IMR-90 (cell line): ENCODE results near the gene NTM. TPM values are rescaled to one million over a fixed set of nuclear protein-coding genes. Genes with fewer than 3 reads are reported as not detected.

ENCODE experiments used
- ATAC-seq: fragments of 200-7000 bp; cut with Tn5 transposase; 2 replicates; pipeline ENCODE4 v1.9.1; 2020; ENCODE audit warnings: low read depth, mild to moderate bottlenecking, moderate library complexity
- BruUV-seq: library from RNA; stranded (reverse); fragments of 400-500 nt; replicated peaks from 2 replicates; lab custom pipeline; 2021; lab: Mats Ljungman, UMichigan
- CTCF ChIA-PET: fragments of 300-600 bp; formaldehyde crosslinking; extraction: SDS; loops from one replicate; lab custom pipeline; 2021; ENCODE audit warnings: antibody characterized with exemption; lab: Yijun Ruan, JAX
- POLR2A ChIA-PET: fragments of 300-600 bp; sonication (Branson Sonifier 250); formaldehyde crosslinking; loops from one replicate; lab custom pipeline; 2022; ENCODE audit warnings: antibody characterized with exemption; ENCODE audit not compliant: unreplicated experiment; lab: Charles Lee
- DNase-seq: peaks from one replicate; pipeline ENCODE4 v3.0.0; 2013
- H2AFZ ChIP-seq: replicated peaks from 2 replicates; pipeline ENCODE3; 2013; ENCODE audit warnings: low read length, mild to moderate bottlenecking; ENCODE audit not compliant: poor library complexity
- H2AK5ac ChIP-seq: 2 replicates; pipeline ENCODE4 v1.6.1; 2013; ENCODE audit warnings: low read depth, low read length, inconsistent platforms
- H2AK9ac ChIP-seq: replicated peaks from 2 replicates; pipeline ENCODE3; 2013; ENCODE audit warnings: mild to moderate bottlenecking, low read depth, low read length, moderate library complexity; ENCODE audit not compliant: poor library complexity
- H2BK120ac ChIP-seq: 2 replicates; pipeline ENCODE4 v1.6.1; 2013; ENCODE audit warnings: low read depth, low read length, inconsistent platforms
- H2BK15ac ChIP-seq: 3 replicates; pipeline ENCODE4 v1.6.1; 2013; ENCODE audit warnings: low read depth, low read length, inconsistent platforms
- H2BK20ac ChIP-seq: 2 replicates; pipeline ENCODE4 v1.6.1; 2013; ENCODE audit warnings: low read depth, mild to moderate bottlenecking, inconsistent platforms, low read length, moderate library complexity
- H2BK5ac ChIP-seq: 2 replicates; pipeline ENCODE4 v1.6.1; 2013; ENCODE audit warnings: mild to moderate bottlenecking, low read depth, low read length, inconsistent platforms; ENCODE audit not compliant: poor library complexity, severe bottlenecking
- H3K14ac ChIP-seq: replicated peaks from 2 replicates; pipeline ENCODE4 v1.6.1; 2013; ENCODE audit warnings: low read depth, low read length, inconsistent platforms
- H3K18ac ChIP-seq: 2 replicates; pipeline ENCODE4 v1.6.1; 2013; ENCODE audit warnings: low read depth, low read length, control low read depth
- H3K23ac ChIP-seq: 2 replicates; pipeline ENCODE4 v1.6.1; 2013; ENCODE audit warnings: low read depth, low read length, inconsistent platforms
- H3K27ac ChIP-seq: 2 replicates; pipeline ENCODE4 v1.5.1; 2013; ENCODE audit warnings: mild to moderate bottlenecking, control low read depth, low read length; ENCODE audit not compliant: insufficient read depth
- H3K27me3 ChIP-seq: 2 replicates; pipeline ENCODE4 v1.6.1; 2013; ENCODE audit warnings: low read length; ENCODE audit not compliant: control insufficient read depth, insufficient read depth
- H3K36me3 ChIP-seq: 2 replicates; pipeline ENCODE4 v1.6.1; 2013; ENCODE audit warnings: low read length, mixed read lengths; ENCODE audit not compliant: control insufficient read depth, insufficient read depth
- H3K4ac ChIP-seq: 2 replicates; pipeline ENCODE4 v1.6.1; 2013; ENCODE audit warnings: low read depth, low read length, inconsistent platforms
- H3K4me1 ChIP-seq: 2 replicates; pipeline ENCODE4 v1.6.1; 2013; ENCODE audit warnings: low read length, mixed read lengths; ENCODE audit not compliant: control insufficient read depth, insufficient read depth
- H3K4me2 ChIP-seq: 2 replicates; pipeline ENCODE4 v1.6.1; 2013; ENCODE audit warnings: low read depth, mild to moderate bottlenecking, control low read depth, low read length, moderate library complexity
- H3K4me3 ChIP-seq: 2 replicates; pipeline ENCODE4 v1.5.1; 2013; ENCODE audit warnings: low read depth, mild to moderate bottlenecking, control low read depth, low read length, moderate library complexity; ENCODE audit not compliant: insufficient read depth
- H3K56ac ChIP-seq: 2 replicates; pipeline ENCODE4 v1.6.1; 2013; ENCODE audit warnings: low read length, inconsistent platforms; ENCODE audit not compliant: insufficient read depth; ENCODE audit errors: extremely low read depth
- H3K79me1 ChIP-seq, 2 experiments: 2 replicates each; pipeline ENCODE4 v1.6.1; 2013; ENCODE audit warnings: low read length in 2 of 2, inconsistent platforms in 1 of 2, low read depth in 1 of 2
- H3K9ac ChIP-seq: 2 replicates; pipeline ENCODE4 v1.6.1; 2013; ENCODE audit warnings: low read depth, low read length, control low read depth
- H3K9me1 ChIP-seq: 2 replicates; pipeline ENCODE4 v1.6.1; 2013; ENCODE audit warnings: low read length, inconsistent platforms; ENCODE audit not compliant: insufficient read depth
- H3K9me3 ChIP-seq: 2 replicates; pipeline ENCODE4 v1.6.1; 2013; ENCODE audit warnings: low read length; ENCODE audit not compliant: control insufficient read depth, insufficient read depth
- H4K20me1 ChIP-seq: 2 replicates; pipeline ENCODE4 v1.6.1; 2013; ENCODE audit warnings: low read length, inconsistent platforms; ENCODE audit not compliant: insufficient read depth
- H4K5ac ChIP-seq: 2 replicates; pipeline ENCODE4 v1.6.1; 2013; ENCODE audit warnings: mild to moderate bottlenecking, low read depth, low read length, control low read depth
- H4K8ac ChIP-seq, 2 experiments: 2 replicates each; pipeline ENCODE4 v1.6.1; 2013; ENCODE audit warnings: low read depth in 2 of 2, low read length in 2 of 2, control low read depth in 1 of 2, inconsistent platforms in 1 of 2
- H4K91ac ChIP-seq: 2 replicates; pipeline ENCODE4 v1.6.1; 2013; ENCODE audit warnings: low read depth, low read length, inconsistent platforms; ENCODE audit not compliant: insufficient read depth
- BHLHE40 ChIP-seq: fragments of 150-350 bp; IDR thresholded peaks from 2 replicates; pipeline ENCODE4 v1.6.1; 2016; ENCODE audit warnings: mild to moderate bottlenecking, low read depth, low read length
- CEBPB ChIP-seq: IDR thresholded peaks from 2 replicates; pipeline ENCODE4 v1.6.1; 2012; ENCODE audit warnings: low read depth, low read length, improper control_type of control experiment
- CHD1 ChIP-seq: IDR thresholded peaks from 2 replicates; pipeline ENCODE4 v1.6.1; 2012; ENCODE audit warnings: low read depth, low read length, improper control_type of control experiment
- ELK1 ChIP-seq: fragments of 150-350 bp; IDR thresholded peaks from 2 replicates; pipeline ENCODE4 v1.6.1; 2016; ENCODE audit warnings: low read depth, mild to moderate bottlenecking, low read length, moderate library complexity, borderline replicate concordance
- FOS ChIP-seq: fragments of 150-350 bp; IDR thresholded peaks from 2 replicates; pipeline ENCODE4 v1.6.1; 2016; ENCODE audit warnings: low read depth, low read length
- MAFK ChIP-seq: IDR thresholded peaks from 2 replicates; pipeline ENCODE4 v1.6.1; 2012; ENCODE audit warnings: low read depth, low read length, improper control_type of control experiment
- MAZ ChIP-seq: IDR thresholded peaks from 2 replicates; pipeline ENCODE4 v1.6.1; 2012; ENCODE audit warnings: low read depth, mild to moderate bottlenecking, low read length, improper control_type of control experiment, moderate library complexity, borderline replicate concordance
- MXI1 ChIP-seq: IDR thresholded peaks from 2 replicates; pipeline ENCODE4 v1.6.1; 2012; ENCODE audit warnings: low read depth, mild to moderate bottlenecking, low read length, moderate library complexity, borderline replicate concordance
- NFE2L2 ChIP-seq: fragments of 150-350 bp; IDR thresholded peaks from 2 replicates; pipeline ENCODE4 v1.6.1; 2016; ENCODE audit warnings: low read depth, mild to moderate bottlenecking, low read length
- POLR2A ChIP-seq: IDR thresholded peaks from 2 replicates; pipeline ENCODE4 v1.6.1; 2012; ENCODE audit warnings: mild to moderate bottlenecking, low read depth, low read length
- RCOR1 ChIP-seq: IDR thresholded peaks from 2 replicates; pipeline ENCODE4 v1.6.1; 2012; ENCODE audit warnings: mild to moderate bottlenecking, low read length, improper control_type of control experiment; ENCODE audit not compliant: insufficient replicate concordance
- RFX5 ChIP-seq: IDR thresholded peaks from 2 replicates; pipeline ENCODE4 v1.8.0; 2012; ENCODE audit warnings: low read depth, mild to moderate bottlenecking, low read length, moderate library complexity
- WGBS, 2 experiments: methylation state at CpG; one replicate each; pipeline versions ENCODE4 v1.1.5 to v1.1.7; 2013; ENCODE audit warnings: missing lambda C conversion rate in 2 of 2; ENCODE audit not compliant: insufficient read length in 1 of 2; ENCODE audit errors: extremely low coverage in 2 of 2; 5-methylcytosine and 5-hydroxymethylcytosine counted together
- dilution Hi-C: fragments of 300-500 bp; cut with HindIII; formaldehyde crosslinking; loops from one replicate; pipeline ENCODE4 v1.14.3; 2018; ENCODE audit warnings: low sequenced_read_pairs; ENCODE audit not compliant: unreplicated experiment
- in situ Hi-C: fragments of 300-500 bp; cut with MboI; formaldehyde crosslinking; loops from 3 replicates; pipeline ENCODE4 v1.14.3; 2019; ENCODE audit warnings: low sequenced_read_pairs, inconsistent platforms, mixed read lengths
- intact Hi-C: fragments of 100-400 bp; cut with micrococcal nuclease; formaldehyde crosslinking; loops from 2 replicates; pipeline ENCODE4 v1.10.0; 2022
- polyA plus RNA-seq, 3 experiments: library from polyadenylated mRNA; depleted of rRNA; stranded (reverse); fragments of >200 nt; gene quantifications; 2 replicates each; pipeline ENCODE4 v1.2.3, GENCODE V29; 2012; ENCODE audit warnings: low replicate concordance in 1 of 3
- total RNA-seq: library from RNA; depleted of rRNA; stranded (reverse); fragments of >200 nt; gene quantifications from 2 replicates; pipeline ENCODE4 v1.2.3, GENCODE V29; 2012
- TF ChIP-seq, protein P1 (sequence below): fragments of 150-350 bp; IDR thresholded peaks from 2 replicates; pipeline ENCODE4 v1.6.1; 2017; ENCODE audit warnings: mild to moderate bottlenecking, antibody characterized with exemption, low read length, low read depth
- TF ChIP-seq, protein P2 (sequence below): conservative IDR thresholded peaks from 2 replicates; pipeline ENCODE4 v1.5.1; 2012; ENCODE audit warnings: mild to moderate bottlenecking, low read depth, low read length, improper control_type of control experiment

Gene NTM
- total and polyA plus RNA-seq, 2 of the 4 experiments (the other 2 are of a cell fraction), result 19.5 to 25.5 TPM

DNA sequence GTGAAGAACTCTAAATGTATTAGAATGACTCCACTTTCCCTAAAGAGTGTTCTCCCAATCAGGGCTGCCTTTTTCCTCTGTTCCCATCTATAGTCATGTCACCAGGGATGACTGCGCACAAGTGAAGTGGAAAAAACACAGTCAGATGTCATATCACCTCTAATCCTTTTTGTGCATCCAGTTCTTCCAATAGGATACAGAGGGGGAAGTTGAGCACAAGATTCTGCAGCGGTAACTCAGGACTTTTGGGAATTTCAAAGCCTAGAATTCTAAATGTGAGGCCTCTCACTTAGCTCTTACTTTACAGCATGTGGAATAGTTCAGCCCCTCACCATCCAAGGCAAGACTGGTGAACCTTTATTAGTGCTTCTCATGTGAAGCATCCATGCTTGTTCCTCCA, 602.6 kb downstream of the NTM start:
- Histone ChIP-seq H4K20me1 (no peaks in the 10 kb centered on the region), H2AK5ac (no peak overlapping the region), H2BK5ac (no peak overlapping the region), H3K4me2 (no peak overlapping the region), H3K56ac (no peak overlapping the region), H2BK15ac (no peak overlapping the region), H3K4ac (no peak overlapping the region), H3K9ac (no peak overlapping the region), H2AFZ (no peak overlapping the region), H3K27ac (no peak overlapping the region), H3K9me1 (peaks cover 8% of the 10 kb centered on the region; the same call in 1 of the 2 replicates), H4K5ac (no peak overlapping the region), H3K14ac (no peak overlapping the region), H2BK120ac (no peak overlapping the region), H3K27me3 (no peaks in the 10 kb centered on the region), H3K4me1 (no peaks in the 10 kb centered on the region), H4K8ac (no peak overlapping the region), H3K9me3 (no peaks in the 10 kb centered on the region), H3K36me3 (no peaks in the 10 kb centered on the region), H2BK20ac (no peak overlapping the region), H3K79me1 (peaks cover 2 to 8% of the 10 kb centered on the region in 2 experiments; a peak in 1 of 4 replicates), H3K23ac (0 out of 2 replicates have a peak overlapping the region, but pooled peaks have one; percentile 32), H3K4me3 (no peak overlapping the region), H2AK9ac (no peak overlapping the region), H4K91ac (no peak overlapping the region), H3K18ac (no peak overlapping the region)
- no peak for ATAC-seq
- BruUV-seq, result no TSS peak
- in situ Hi-C loops, result no loop called here
- intact Hi-C loops, result no loop called here
- TF ChIP-seq NFE2L2, result no peak
- no peak for TF ChIP-seq RFX5
- TF ChIP-seq BHLHE40, result no peak
- TF ChIP-seq ELK1, result no peak
- no peak for TF ChIP-seq FOS
- no peak for TF ChIP-seq CEBPB
- TF ChIP-seq POLR2A, result no peak
- TF ChIP-seq, protein P1, sequence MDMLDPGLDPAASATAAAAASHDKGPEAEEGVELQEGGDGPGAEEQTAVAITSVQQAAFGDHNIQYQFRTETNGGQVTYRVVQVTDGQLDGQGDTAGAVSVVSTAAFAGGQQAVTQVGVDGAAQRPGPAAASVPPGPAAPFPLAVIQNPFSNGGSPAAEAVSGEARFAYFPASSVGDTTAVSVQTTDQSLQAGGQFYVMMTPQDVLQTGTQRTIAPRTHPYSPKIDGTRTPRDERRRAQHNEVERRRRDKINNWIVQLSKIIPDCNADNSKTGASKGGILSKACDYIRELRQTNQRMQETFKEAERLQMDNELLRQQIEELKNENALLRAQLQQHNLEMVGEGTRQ, result no peak
- no peak for TF ChIP-seq MAZ
- no peak for TF ChIP-seq CHD1
- no peak for TF ChIP-seq RCOR1
- TF ChIP-seq, protein P2, sequence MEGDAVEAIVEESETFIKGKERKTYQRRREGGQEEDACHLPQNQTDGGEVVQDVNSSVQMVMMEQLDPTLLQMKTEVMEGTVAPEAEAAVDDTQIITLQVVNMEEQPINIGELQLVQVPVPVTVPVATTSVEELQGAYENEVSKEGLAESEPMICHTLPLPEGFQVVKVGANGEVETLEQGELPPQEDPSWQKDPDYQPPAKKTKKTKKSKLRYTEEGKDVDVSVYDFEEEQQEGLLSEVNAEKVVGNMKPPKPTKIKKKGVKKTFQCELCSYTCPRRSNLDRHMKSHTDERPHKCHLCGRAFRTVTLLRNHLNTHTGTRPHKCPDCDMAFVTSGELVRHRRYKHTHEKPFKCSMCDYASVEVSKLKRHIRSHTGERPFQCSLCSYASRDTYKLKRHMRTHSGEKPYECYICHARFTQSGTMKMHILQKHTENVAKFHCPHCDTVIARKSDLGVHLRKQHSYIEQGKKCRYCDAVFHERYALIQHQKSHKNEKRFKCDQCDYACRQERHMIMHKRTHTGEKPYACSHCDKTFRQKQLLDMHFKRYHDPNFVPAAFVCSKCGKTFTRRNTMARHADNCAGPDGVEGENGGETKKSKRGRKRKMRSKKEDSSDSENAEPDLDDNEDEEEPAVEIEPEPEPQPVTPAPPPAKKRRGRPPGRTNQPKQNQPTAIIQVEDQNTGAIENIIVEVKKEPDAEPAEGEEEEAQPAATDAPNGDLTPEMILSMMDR, result no peak
- no peak for TF ChIP-seq MXI1
- no peak for TF ChIP-seq MAFK
- dilution Hi-C loops, result no loop called here
- CTCF ChIA-PET, result no interaction called here
- WGBS, 2 experiments, result no CpG with 5 or more reads among the region's 2 CpGs
- no peak for DNase-seq
- POLR2A ChIA-PET, result no interaction called here
